Endometrial microvascular endothelial cells (primary cell): Measurements from ENCODE around the gene B3GLCT. TPM values are rescaled to one million over a fixed set of nuclear protein-coding genes. Genes with fewer than 3 reads are reported as not detected.
"Not testable (repeated sequence)": the region's sequence is repeated elsewhere in the genome, so short reads cannot be mapped to it uniquely, and the experiment has no call there.

Source experiments
- in situ Hi-C: cut with HindIII; loops from 2 replicates; pipeline ENCODE4 v1.10.0; 2017; ENCODE audit warnings: low sequenced_read_pairs, low pct_unique_long_range_greater_than_20kb; ENCODE audit errors: inconsistent ontology term
- total RNA-seq: library from RNA; depleted of rRNA; stranded (reverse); fragments of >200 nt; gene quantifications from one replicate; pipeline ENCODE4 v1.2.3, GENCODE V29; 2015; ENCODE audit errors: inconsistent ontology term

The B3GLCT gene
- total RNA-seq, 1 donor from 2014 or later: 11.7 TPM

GRCh38 chr13:31214435-31214834 is 14.7 kb downstream of the B3GLCT start:
- in situ Hi-C loops: no loop called here

- in situ Hi-C loops: not testable (repeated sequence)
Observed at GRCh38 chr13:31216916-31217315, 17.1 kb downstream of the B3GLCT start.

DNA sequence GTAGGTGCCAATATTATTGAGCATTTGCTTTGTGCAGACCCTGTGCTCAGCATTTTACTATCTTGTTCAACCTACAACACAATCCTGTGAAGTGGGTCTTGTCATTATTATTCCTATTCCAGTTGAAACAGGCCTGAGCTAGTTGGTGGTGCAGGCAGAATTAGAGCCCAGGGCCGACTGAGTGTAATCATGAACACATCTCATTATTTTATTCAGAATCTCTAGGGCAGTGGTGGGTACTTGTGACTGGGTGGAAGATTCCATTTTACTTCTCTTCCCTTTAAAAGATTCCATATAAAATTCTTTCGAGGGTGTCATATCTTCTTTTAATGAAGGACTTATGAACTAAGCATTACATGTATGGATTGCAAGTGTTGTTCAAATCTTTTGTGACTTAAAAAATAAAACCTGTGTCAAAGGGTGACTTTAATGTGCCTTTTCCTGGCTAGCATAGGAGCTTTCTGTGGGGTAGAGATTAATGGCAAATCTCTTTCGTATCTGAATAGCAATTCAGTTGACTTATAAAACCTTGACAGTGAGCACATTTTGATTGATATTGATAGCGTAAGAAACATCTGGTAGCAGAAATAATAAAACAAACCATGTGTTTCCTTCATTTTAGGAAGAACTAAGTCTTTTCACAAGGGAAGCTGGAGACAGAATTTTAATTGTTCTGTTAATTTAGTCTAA is 20.3 kb downstream of the B3GLCT start:
- in situ Hi-C loops: no loop called here

GRCh38 chr13:31221057-31221456 is 21.3 kb downstream of the B3GLCT start:
- in situ Hi-C loops: no loop called here

- in situ Hi-C loops: no loop called here
Observed at GRCh38 chr13:31223215-31223614, 23.4 kb downstream of the B3GLCT start.

GRCh38 chr13:31223640-31224039 is 23.9 kb downstream of the B3GLCT start:
- in situ Hi-C loops: no loop called here

DNA sequence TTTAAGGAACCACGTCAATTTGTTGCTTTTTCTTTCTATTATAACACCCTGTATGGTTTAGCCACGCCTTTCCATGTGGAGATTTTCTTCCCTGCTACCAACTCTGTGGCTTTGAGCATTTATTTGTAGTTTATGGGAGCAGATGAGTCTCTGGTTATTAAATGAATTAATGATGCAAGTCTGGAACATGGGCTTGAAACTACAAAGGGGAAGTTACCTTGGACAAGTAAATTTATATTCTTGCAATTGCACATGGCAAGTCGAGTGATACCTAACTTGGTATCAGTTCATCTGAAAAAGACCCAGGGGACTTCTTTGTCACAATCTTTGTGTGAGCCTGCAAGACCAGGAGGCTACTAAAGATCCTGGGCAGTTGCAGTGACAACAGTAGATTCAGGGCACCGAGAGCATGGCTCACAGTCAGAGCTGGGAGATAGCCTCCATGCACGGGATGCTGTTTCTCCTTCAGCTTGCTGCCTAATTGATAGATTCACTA is 24.4 kb downstream of the B3GLCT start:
- in situ Hi-C loops: no loop called here

GRCh38 chr13:31224963-31225559 is 25.3 kb downstream of the B3GLCT start:
- in situ Hi-C loops: loop anchor here (25.0 kb wide), 1 partner anchor 187 kb away; no protein-coding TSS in a partner anchor

DNA sequence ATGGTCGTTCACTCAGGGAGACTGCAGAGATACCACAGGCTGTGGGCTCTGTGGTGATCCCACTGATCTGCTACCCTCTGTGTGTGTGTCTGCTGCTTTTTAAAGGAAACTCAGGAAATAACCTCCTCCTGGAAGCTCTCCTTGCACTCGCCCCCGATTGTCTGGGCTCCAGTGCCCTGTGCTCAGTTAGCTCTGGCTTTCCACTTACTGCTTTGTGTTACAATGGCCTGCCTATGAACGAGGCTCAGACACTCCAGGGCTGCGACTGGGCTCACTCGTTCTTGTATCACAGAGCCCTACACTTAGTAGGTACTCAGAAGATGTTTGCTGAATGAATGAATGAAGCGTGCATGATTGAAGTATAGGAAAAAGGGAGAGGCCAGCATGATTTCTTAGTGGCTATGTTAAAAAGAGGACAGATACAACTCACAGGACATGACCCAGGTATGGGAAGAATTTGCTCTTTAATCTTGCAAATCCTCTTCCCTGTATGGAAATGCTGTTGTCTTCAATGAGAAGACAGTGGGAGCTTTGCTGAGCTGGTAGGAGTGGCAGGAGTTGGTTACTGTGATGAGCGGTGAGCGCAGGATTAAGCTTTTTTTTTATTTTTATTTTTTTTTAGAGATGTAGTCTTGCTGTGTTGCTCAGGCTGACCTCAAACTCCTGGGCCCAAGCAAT is 26.4 kb downstream of the B3GLCT start:
- in situ Hi-C loops: loop anchor here (25.0 kb wide), 1 partner anchor 186 kb away; no protein-coding TSS in a partner anchor

GRCh38 chr13:31227063-31227462 is 27.3 kb downstream of the B3GLCT start:
- in situ Hi-C loops: loop anchor here (25.0 kb wide), 1 partner anchor 185 kb away; no protein-coding TSS in a partner anchor

DNA sequence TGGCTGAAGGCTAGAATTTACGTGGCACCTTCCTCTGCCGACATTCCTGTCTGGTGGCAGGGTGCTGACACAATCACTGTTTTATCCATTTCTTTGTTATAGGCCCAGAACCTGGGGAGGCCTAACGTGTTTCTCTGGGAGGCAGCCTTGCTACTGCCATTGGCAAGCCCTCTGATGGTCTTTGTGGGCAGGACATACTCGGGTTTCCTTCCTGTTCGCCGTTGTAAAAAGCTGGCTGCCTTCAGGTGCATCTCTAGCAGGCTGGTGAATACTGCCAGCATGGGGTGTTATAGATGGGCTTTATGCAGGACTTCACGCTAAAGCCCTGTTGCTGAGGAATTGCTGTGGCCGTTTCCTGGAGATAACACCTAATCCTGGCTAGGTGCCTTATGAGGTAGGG is 28.1 kb downstream of the B3GLCT start:
- in situ Hi-C loops: loop anchor here (25.0 kb wide), 1 partner anchor 184 kb away; no protein-coding TSS in a partner anchor

DNA sequence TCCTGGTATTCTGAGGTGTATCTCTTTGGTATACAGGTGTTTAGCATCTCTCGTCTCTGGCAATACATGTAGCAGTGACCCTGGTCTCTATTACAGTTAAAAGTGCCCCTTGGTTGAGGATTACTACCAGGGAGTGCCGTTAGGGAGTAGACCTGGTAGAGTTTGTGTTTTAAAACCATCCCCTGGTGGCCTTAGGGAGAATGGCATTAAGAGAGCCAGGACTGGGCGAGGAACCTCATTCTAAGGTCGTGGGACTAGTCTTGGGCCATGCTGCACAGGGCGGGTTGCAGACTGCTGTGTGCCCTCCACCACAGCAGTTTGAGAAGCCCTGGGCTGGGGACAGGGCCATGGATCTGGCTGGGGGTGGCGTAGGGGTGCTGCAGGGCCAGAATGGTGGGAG is 35.0 kb downstream of the B3GLCT start:
- in situ Hi-C loops: loop anchor here (25.0 kb wide), 1 partner anchor 178 kb away; no protein-coding TSS in a partner anchor

- in situ Hi-C loops: loop anchor here (25.0 kb wide), 1 partner anchor 176 kb away; no protein-coding TSS in a partner anchor
Observed at GRCh38 chr13:31236211-31236786, 36.5 kb downstream of the B3GLCT start.

DNA sequence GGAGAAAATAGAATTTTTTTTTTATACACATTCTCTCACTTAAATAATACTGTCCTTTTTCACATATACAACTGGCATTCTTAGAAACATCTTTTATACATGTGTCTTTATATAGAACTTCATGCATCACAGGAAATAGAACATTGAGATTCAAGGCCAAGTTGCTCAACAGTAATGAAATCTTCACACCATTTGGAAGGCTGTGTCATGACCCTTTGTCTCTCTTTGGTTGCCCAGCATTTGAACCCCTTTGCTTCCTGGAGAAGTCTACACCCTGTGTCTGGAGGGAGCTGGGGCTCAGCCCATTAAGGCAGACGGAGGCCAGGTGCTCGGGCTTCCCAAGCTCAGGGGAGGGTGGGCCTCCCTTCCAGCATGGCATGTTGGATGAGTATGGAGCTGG is 41.1 kb downstream of the B3GLCT start:
- in situ Hi-C loops: loop anchor here (25.0 kb wide), 1 partner anchor 171 kb away; no protein-coding TSS in a partner anchor

GRCh38 chr13:31242367-31242766 is 42.6 kb downstream of the B3GLCT start:
- in situ Hi-C loops: loop anchor here (25.0 kb wide), 1 partner anchor 170 kb away; no protein-coding TSS in a partner anchor

GRCh38 chr13:31242916-31243315 is 43.1 kb downstream of the B3GLCT start:
- in situ Hi-C loops: loop anchor here (25.0 kb wide), 1 partner anchor 169 kb away; no protein-coding TSS in a partner anchor

DNA sequence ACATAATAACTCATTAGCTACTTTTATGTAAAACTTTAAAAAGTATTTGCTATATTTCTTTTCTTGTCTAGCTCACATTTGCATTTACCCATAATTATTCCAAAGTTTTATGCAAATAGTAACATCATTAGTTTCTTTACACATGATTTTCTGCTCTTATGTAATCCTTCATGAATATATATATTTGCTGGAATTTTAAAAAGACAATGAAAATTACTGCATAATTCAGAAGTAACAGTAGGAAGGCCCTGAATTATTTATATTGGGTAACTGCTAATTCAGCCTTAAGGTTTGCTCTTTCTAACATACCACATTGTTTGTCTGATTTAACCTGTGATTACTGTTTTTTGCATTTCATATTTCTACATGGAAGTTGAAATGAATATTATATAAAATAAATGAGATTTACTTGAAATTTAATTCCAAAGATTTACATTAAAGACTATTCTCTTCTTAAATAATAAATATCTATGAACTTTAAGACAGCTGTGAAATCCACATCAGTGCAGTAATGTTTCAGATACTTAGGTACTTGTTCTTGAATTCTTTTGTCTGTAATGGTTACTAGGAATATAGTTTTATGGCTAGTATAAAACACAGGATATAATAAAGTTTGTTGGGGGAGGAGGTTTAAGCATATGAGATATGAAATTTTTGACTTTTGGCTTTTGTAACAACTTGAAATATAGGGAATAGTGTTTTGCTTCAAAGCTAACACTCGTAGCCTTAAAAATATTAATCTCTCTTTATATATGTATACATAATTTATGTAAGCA is 46.0 kb downstream of the B3GLCT start:
- in situ Hi-C loops: loop anchor here (25.0 kb wide), 1 partner anchor 167 kb away; no protein-coding TSS in a partner anchor

DNA sequence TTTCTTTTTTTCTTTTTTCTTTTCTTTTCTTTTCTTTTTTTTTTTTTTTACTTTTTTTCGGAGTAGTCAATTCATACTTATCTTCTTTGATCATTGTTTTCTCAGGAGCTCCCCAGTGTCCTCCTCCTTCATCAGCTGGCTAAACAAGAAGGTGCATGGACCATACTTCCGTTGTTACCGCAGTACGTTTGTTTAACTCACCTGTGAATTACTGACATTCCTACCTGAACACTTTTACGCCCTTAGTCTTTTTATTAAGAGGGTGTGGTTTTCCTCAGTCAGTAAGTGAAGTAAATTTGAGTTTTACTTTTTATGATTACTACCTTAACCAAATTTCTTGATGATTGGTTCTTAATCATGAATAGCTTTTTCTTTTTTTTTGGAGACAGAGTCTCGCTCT is 47.1 kb downstream of the B3GLCT start:
- in situ Hi-C loops: loop anchor here (25.0 kb wide), 1 partner anchor 165 kb away; no protein-coding TSS in a partner anchor
